Testis (tissue), 3 donors: Measurements from ENCODE around the gene SPRED3. TPM values are rescaled to one million over a fixed set of nuclear protein-coding genes. Genes with fewer than 3 reads are reported as not detected.

ENCODE experiments used
- DNase-seq: peaks from one replicate; pipeline ENCODE4 v3.0.0-alpha.2; 2019
- H3K27ac ChIP-seq, 2 donors: fragments of 200-600 bp; sonication (generic); one replicate each; pipeline ENCODE4 v1.5.1; 2019
- H3K27me3 ChIP-seq: fragments of 200-600 bp; sonication (generic); one replicate; pipeline ENCODE4 v1.5.1; 2019
- H3K36me3 ChIP-seq: fragments of 200-600 bp; sonication (generic); one replicate; pipeline ENCODE4 v1.5.1; 2017; ENCODE audit warnings: low read depth; ENCODE audit errors: missing control alignments
- H3K4me1 ChIP-seq: fragments of 200-600 bp; sonication (generic); one replicate; pipeline ENCODE4 v1.5.1; 2019
- H3K4me3 ChIP-seq, 2 donors: fragments of 200-600 bp; sonication (generic); one replicate each; pipeline ENCODE4 v1.5.1; 2017 to 2019
- H3K9me3 ChIP-seq: fragments of 200-600 bp; sonication (generic); one replicate; pipeline ENCODE4 v1.5.1; 2017
- POLR2A ChIP-seq: fragments of 450-650 bp; IDR thresholded peaks from one replicate; pipeline ENCODE4 v1.6.1; 2017; ENCODE audit warnings: antibody characterized with exemption, mild to moderate bottlenecking, moderate library complexity
- WGBS, 2 donors: methylation state at CpG; one replicate each; pipeline ENCODE4 v1.1.5; 2018; 5-methylcytosine and 5-hydroxymethylcytosine counted together
- intact Hi-C: fragments of 100-400 bp; cut with DNase I; formaldehyde crosslinking; loops from one replicate; pipeline ENCODE4 v1.15.1; 2023; ENCODE audit warnings: low total_unique reads
- polyA plus RNA-seq: library from polyadenylated mRNA; stranded (reverse); fragments of 350-450 nt; fragmentation: Illumina TruSeq; extraction: RNeasy Lipid Tissue Mini Kit (QIAGEN cat#74804); gene quantifications from one replicate; pipeline ENCODE4 v1.2.3, GENCODE V29; 2014; ENCODE audit warnings: low read depth, low replicate concordance; ENCODE audit not compliant: insufficient read depth
- total RNA-seq, 2 donors: library from RNA; depleted of rRNA; stranded (reverse); fragments of >200 nt; gene quantifications; one replicate each; pipeline ENCODE4 v1.2.3, GENCODE V29; 2016
- TF ChIP-seq, protein P1 (sequence below), 3 experiments: fragments of 450-650 bp in 2 of 3; fragments of 200-600 bp in 1 of 3; sonication (generic) in 1 of 3; IDR thresholded peaks; one replicate each; pipeline ENCODE4 v1.5.1; 2016 to 2019; ENCODE audit warnings: antibody characterized with exemption in 3 of 3, mild to moderate bottlenecking in 2 of 3, moderate library complexity in 1 of 3

Gene SPRED3
- total and polyA plus RNA-seq, 3 donors from 2014 or later, result 1.7 to 2.6 (median 2.2) TPM

DNA sequence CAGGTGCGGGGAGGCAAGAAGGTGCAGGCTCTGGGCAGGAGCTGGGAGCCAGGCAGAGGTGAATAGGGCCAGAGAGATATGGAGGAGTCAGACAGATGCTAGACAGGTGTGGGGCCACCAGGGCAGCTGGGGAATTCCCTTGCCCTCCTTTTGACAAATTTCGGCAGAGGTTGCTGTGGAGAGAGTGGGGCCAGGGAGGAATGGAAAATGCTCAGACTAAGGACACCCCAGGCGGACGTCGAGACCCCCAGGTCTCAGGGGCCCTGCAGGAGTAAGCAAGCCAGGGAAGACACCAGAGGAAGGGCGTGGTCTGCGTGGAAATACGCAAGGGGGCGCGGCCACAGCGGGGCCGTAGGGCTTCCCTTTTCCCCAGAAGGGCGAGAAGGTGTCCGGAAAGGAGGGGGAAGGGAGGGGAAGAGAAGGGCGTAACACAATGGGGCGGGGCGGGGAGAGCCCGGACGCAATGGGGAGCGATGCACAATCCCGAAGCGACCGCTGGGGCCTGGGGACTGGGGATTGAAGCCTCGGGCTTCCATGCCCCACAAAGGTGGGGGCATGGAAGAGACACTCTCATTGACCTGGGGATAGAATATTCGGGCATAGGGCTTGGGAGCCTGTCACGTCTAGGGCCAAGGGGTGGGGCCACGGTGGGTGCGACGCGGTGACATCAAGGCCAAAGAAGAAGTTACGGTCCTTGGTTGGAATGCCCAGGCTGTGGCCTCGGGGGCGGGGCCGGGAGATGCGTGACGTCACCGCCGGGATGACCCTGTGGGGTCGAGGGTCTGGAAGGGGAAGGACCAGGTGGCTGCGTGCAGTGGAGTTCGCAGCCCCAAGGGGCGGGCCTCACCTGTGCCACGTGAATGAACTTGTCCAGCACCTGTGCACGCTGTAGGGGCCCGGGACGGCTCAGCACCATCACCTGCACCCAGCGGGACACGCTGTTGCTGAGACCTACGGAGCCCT, 29.3 kb downstream of the SPRED3 start:
- H3K27me3 ChIP-seq, result no peaks in the 10 kb centered on the region
- peak; percentile 54 for DNase-seq
- H3K9me3 ChIP-seq, result no peaks in the 10 kb centered on the region
- H3K4me1 ChIP-seq, result peaks cover 4% of the 10 kb centered on the region
- H3K4me3 ChIP-seq, result peak overlapping the region; percentile 29 to 49
- intact Hi-C loops, result no loop called here
- H3K27ac ChIP-seq, result no peak overlapping the region
- H3K36me3 ChIP-seq, result no peaks in the 10 kb centered on the region
- TF ChIP-seq POLR2A, result no peak
- TF ChIP-seq, protein P1, sequence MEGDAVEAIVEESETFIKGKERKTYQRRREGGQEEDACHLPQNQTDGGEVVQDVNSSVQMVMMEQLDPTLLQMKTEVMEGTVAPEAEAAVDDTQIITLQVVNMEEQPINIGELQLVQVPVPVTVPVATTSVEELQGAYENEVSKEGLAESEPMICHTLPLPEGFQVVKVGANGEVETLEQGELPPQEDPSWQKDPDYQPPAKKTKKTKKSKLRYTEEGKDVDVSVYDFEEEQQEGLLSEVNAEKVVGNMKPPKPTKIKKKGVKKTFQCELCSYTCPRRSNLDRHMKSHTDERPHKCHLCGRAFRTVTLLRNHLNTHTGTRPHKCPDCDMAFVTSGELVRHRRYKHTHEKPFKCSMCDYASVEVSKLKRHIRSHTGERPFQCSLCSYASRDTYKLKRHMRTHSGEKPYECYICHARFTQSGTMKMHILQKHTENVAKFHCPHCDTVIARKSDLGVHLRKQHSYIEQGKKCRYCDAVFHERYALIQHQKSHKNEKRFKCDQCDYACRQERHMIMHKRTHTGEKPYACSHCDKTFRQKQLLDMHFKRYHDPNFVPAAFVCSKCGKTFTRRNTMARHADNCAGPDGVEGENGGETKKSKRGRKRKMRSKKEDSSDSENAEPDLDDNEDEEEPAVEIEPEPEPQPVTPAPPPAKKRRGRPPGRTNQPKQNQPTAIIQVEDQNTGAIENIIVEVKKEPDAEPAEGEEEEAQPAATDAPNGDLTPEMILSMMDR (IDR thresholded peaks at IDR 0.05), result no peak
- WGBS, 2 donors, result 8 to 11% methylated on average over 24 to 49 of the region's 49 CpGs

DNA sequence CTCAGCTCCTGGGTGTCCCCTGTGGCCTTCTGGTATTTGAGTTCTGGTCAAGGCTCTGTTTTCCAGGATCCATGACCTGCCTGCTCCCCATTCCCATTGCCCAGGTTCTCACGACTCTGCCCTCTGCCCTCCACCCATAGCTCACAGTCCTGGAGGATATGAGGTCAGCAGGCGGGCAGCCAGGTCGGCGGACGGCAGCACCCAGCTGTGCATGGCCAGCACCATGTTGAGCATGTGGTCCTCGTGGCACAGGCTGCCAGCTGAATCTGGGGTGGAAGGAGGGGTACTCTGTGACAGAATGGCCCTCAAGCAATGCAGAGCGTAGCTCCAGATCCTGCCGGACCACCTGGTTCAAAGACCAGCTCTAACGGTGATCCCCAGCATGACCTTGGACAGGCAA, 32.4 kb downstream of the SPRED3 start:
- TF ChIP-seq, protein P1 (IDR thresholded peaks at IDR 0.05), result no peak
- TF ChIP-seq POLR2A, result no peak
- Histone ChIP-seq H3K4me1 (peaks cover 4% of the 10 kb centered on the region), H3K9me3 (no peaks in the 10 kb centered on the region), H3K4me3 (no peak overlapping the region), H3K36me3 (no peaks in the 10 kb centered on the region), H3K27me3 (no peaks in the 10 kb centered on the region), H3K27ac (no peak overlapping the region)
- intact Hi-C loops, result no loop called here
- WGBS, 2 donors, result 92 to 95% methylated on average over 3 to 9 of the region's 9 CpGs
- DNase-seq, result no peak

DNA sequence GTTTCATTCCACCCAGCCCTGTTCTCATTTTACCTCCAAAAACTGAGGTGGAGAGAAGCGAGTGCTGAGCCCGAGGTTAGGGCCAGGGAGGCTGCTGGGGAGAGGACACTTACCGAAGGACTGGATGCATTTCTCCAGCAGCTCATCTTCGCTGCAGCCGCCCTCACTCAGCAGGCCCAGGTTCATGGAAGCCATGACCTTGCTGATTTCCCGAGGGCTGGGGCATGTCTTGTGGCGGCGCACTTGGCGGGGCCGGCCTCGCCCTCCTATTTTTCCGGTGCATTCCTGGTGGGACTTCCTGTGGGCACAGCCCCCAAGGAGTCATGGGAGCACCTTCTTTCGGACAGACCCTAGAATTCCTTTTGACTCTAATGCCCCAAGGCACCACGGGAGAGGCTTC, 33.4 kb downstream of the SPRED3 start:
- WGBS, 2 donors, result 73 to 85% methylated on average over 13 to 14 of the region's 14 CpGs

DNA sequence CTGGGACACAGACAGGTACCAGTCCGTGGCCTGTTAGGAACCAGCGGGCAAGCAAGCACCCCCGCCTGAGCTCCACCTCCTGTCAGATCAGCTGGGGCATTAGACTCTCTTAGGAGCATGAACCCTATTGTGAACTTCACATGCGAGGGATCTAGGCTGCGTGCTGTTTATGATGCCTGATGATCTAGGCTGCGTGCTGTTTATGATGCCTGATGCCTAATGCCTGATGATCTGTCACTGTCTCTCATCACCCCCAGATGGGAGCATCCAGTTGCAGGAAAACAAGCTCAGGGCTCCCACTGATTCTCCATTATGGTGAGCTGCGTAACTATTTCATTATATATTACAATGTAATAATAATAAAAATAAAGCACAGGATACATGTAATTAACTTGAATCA, 33.9 kb downstream of the SPRED3 start:
- no peak for DNase-seq
- Histone ChIP-seq H3K27me3 (no peaks in the 10 kb centered on the region), H3K9me3 (no peaks in the 10 kb centered on the region), H3K36me3 (no peaks in the 10 kb centered on the region), H3K4me3 (no peak overlapping the region), H3K4me1 (peaks cover 4% of the 10 kb centered on the region), H3K27ac (no peak overlapping the region)
- TF ChIP-seq, protein P1 (IDR thresholded peaks at IDR 0.05), result no peak
- no peak for TF ChIP-seq POLR2A
- intact Hi-C loops, result no loop called here
- WGBS, 2 donors, result 77 to 92% methylated on average over 4 to 7 of the region's 7 CpGs

More for the DNA sequence above, 33.4 kb downstream of the SPRED3 start:
- no peak for DNase-seq
- no peak overlapping the region for H3K4me3 ChIP-seq
- no peaks in the 10 kb centered on the region for H3K27me3 ChIP-seq
- TF ChIP-seq POLR2A, result no peak
- TF ChIP-seq, protein P1 (IDR thresholded peaks at IDR 0.05), result no peak
- H3K27ac ChIP-seq, result no peak overlapping the region
- no peaks in the 10 kb centered on the region for H3K36me3 ChIP-seq
- no peaks in the 10 kb centered on the region for H3K9me3 ChIP-seq
- peaks cover 4% of the 10 kb centered on the region for H3K4me1 ChIP-seq
- intact Hi-C loops, result no loop called here
